IPS-15b (cell line): ENCODE results near the gene PSD2.

ENCODE experiments used
- H3K27me3 ChIP-seq: one replicate; pipeline ENCODE4 v1.6.1; 2013; ENCODE audit warnings: low read length; ENCODE audit not compliant: control insufficient read depth, insufficient read depth
- H3K36me3 ChIP-seq: one replicate; pipeline ENCODE4 v1.6.1; 2013; ENCODE audit warnings: low read length; ENCODE audit not compliant: control insufficient read depth, insufficient read depth
- H3K4me1 ChIP-seq: one replicate; pipeline ENCODE4 v1.6.1; 2013; ENCODE audit warnings: mild to moderate bottlenecking, low read length; ENCODE audit not compliant: control insufficient read depth, insufficient read depth
- H3K4me3 ChIP-seq: one replicate; pipeline ENCODE4 v1.5.1; 2013; ENCODE audit warnings: low read depth, low read length
- H3K9ac ChIP-seq: one replicate; pipeline ENCODE4 v1.6.1; 2013; ENCODE audit warnings: low read depth, mild to moderate bottlenecking, low read length
- H3K9me3 ChIP-seq: one replicate; pipeline ENCODE4 v1.6.1; 2013; ENCODE audit warnings: mild to moderate bottlenecking, low read length; ENCODE audit not compliant: control insufficient read depth, insufficient read depth

PSD2 gene

DNA sequence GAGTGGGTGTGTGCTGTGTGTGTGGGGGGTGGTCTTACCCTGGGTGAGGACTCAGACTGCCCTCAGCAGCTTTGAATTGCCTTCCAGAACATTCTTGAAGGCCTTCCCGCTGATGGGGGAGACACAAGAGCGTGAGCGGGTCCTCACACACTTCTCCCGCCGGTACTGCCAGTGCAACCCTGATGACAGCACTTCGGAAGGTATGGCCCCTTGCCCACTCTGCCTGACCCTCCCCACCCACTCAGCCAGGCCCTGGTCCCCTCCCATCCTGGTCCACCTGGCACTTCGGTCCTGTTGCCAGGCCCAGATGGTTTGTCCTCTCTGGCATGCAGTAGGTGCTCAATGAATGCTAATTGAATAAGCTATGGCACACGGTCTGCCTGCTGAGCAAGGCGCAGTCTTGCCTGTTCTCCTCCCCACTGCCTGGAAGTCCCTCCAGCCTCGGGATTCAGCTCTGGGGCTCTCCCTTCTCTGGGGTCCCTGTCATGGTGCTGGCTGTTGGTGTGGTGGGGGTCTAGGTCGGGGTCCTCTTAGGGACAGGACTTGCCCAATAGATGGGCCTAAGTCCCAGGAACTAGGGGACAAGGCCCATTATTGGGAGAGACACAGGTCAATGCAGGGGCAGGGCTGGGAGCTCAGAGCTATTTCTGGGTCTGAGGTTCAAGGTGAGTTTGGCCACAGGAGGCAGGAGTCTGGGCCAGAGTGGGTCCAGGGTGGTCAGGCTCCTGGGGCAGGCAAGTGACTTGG is 26.4 kb downstream of the PSD2 start:
- Histone ChIP-seq H3K4me3 (no peak overlapping the region), H3K36me3 (no peaks in the 10 kb centered on the region), H3K9me3 (no peaks in the 10 kb centered on the region), H3K27me3 (no peaks in the 10 kb centered on the region), H3K9ac (no peak overlapping the region), H3K4me1 (no peaks in the 10 kb centered on the region)

DNA sequence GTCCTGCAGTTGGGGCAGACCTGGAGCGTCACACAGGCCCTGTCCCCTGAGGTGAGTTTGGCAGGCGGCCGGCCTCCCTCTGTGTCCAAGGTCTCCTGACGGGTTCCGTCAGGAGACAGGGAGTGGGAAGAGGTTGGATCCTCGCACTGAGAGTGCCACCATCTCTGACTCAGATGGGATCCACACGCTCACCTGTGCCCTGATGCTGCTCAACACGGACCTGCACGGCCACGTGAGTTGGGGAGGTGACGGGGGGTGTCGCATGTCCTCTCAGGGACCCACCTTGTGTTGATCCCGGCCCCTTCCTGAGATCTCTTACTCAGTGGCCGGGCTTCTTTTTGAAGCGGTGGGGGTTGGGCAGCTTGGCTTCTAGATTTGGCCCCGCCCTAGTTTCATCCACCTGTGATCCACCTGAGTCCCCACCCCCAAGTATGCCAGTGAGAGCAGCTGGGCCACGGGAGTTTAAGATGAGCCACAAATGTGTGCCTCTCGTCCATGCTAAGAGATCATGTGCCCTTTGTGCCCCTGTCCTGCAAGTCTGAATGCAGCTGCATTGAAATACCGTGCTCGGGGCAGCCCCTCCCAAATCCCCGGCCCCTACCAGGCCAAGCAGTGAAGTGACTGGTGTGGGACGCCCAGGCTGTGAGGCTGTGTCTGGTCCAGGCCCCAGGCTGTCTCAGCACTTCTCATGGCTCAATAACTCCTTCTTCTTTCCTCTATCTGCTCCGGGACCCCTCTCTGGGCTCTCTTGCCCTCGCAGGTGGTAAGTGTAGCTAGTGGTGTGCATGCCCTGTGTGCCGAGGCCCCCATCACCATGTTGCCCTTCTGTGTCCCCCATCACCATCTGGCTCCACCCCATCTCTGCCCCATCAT is 27.2 kb downstream of the PSD2 start:
- no peaks in the 10 kb centered on the region for H3K9me3 ChIP-seq

DNA sequence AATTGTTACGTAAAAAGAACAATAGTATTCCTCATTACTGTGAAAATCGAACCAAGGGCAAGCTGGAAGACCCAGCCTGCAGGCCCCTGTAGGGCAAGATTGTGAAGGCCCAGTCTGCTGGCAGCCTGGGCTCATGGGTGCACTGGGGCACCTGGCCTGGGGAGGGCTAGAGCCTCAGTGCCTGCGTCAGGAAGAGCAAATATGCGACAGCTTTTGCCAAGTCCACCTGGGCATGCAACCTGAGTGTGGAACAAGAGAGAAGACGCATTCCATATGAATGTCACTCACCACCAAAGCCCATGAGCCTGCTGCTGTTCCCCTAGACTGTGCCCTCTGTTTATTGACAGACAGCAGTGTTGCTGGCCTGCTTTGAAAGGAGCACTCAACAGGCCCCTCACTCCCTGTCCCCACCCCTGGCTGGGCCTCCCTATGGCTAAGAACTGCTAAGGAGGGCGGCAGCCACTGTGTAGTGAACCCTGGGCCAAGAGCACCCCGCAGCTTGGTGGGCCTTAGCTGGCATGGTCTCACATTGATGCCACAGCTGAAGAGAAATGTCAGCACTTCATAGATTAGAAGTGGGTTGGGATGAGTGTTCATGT is 28.2 kb downstream of the PSD2 start:
- H3K27me3 ChIP-seq: no peaks in the 10 kb centered on the region
- H3K36me3 ChIP-seq: no peaks in the 10 kb centered on the region
- H3K4me3 ChIP-seq: no peak overlapping the region
- no peaks in the 10 kb centered on the region for H3K9me3 ChIP-seq
- no peaks in the 10 kb centered on the region for H3K4me1 ChIP-seq
- no peak overlapping the region for H3K9ac ChIP-seq

More for the DNA sequence above, 27.2 kb downstream of the PSD2 start:
- Histone ChIP-seq H3K36me3 (no peaks in the 10 kb centered on the region), H3K27me3 (no peaks in the 10 kb centered on the region), H3K4me1 (no peaks in the 10 kb centered on the region), H3K9ac (no peak overlapping the region), H3K4me3 (no peak overlapping the region)

- Histone ChIP-seq H3K36me3 (no peaks in the 10 kb centered on the region), H3K4me1 (no peaks in the 10 kb centered on the region), H3K27me3 (no peaks in the 10 kb centered on the region), H3K4me3 (no peak overlapping the region), H3K9ac (no peak overlapping the region), H3K9me3 (no peaks in the 10 kb centered on the region)
Observed at GRCh38 chr5:139825690-139826089, 30.1 kb downstream of the PSD2 start.

DNA sequence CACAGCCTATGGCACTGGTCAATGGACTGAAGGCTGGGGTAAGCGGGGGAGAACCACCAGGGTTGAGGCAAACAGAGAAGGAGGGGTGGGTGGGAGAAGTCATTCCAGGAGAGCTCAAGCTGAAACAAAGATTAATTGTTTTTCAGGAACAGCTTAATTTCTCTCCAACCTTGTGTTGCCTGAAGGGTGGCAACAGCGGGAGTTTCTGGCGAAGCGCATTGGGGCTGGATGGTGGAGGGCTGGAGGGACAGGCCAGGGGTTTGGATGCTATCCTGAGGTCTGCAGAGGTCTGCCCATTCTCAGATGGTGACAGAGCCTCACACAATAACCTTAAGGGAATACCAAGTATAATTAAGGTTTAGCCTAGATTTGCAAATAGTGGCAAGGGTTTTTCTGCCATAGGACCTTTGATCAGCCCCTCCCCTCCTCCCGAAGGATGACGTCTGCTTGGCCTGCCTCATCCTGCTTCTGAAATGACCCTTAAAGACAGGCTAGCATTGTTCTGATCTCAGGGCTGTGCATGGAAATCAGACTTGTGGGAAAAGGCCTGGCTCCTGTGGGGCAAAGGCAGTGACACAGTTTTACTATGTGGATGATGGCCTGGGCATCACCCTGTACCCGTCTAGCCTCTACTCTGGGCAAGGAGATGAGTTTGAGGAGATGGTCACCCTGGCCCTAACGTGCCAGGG is 32.7 kb downstream of the PSD2 start:
- H3K9ac ChIP-seq: no peak overlapping the region
- H3K9me3 ChIP-seq: no peaks in the 10 kb centered on the region
- no peaks in the 10 kb centered on the region for H3K4me1 ChIP-seq
- peaks cover 16% of the 10 kb centered on the region for H3K27me3 ChIP-seq
- H3K4me3 ChIP-seq: no peak overlapping the region
- no peaks in the 10 kb centered on the region for H3K36me3 ChIP-seq

- Histone ChIP-seq H3K4me3 (no peak overlapping the region), H3K9ac (no peak overlapping the region), H3K4me1 (no peaks in the 10 kb centered on the region), H3K36me3 (no peaks in the 10 kb centered on the region), H3K9me3 (no peaks in the 10 kb centered on the region), H3K27me3 (peaks cover 16% of the 10 kb centered on the region)
Observed at GRCh38 chr5:139829471-139829870, 33.9 kb downstream of the PSD2 start.

DNA sequence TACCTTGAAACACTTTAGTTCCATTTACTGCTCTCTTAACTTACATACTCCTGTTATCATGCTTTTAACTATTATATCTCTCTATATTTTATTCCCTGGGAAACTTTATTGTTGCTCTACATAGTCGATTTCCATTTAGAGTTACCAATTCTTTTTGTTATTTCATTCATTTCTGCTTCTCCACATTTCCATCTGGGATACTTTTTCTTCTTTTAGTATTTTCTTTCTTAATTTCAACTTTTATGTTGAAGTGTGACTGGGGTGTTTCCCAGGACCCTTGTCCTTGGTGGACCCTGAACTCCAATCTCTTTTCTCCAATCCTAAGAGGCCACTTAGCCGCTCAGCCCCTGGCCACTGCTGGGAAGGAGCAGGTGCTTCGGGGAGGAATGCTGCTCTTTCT is 36.0 kb downstream of the PSD2 start:
- Histone ChIP-seq H3K4me3 (no peak overlapping the region), H3K9me3 (no peaks in the 10 kb centered on the region), H3K4me1 (no peaks in the 10 kb centered on the region), H3K9ac (no peak overlapping the region), H3K27me3 (peaks cover 16% of the 10 kb centered on the region), H3K36me3 (no peaks in the 10 kb centered on the region)

GRCh38 chr5:139833525-139833924 is 37.9 kb downstream of the PSD2 start:
- H3K9ac ChIP-seq: no peak overlapping the region
- H3K36me3 ChIP-seq: no peaks in the 10 kb centered on the region
- H3K27me3 ChIP-seq: peaks cover 16% of the 10 kb centered on the region
- no peaks in the 10 kb centered on the region for H3K9me3 ChIP-seq
- H3K4me3 ChIP-seq: no peak overlapping the region
- no peaks in the 10 kb centered on the region for H3K4me1 ChIP-seq

DNA sequence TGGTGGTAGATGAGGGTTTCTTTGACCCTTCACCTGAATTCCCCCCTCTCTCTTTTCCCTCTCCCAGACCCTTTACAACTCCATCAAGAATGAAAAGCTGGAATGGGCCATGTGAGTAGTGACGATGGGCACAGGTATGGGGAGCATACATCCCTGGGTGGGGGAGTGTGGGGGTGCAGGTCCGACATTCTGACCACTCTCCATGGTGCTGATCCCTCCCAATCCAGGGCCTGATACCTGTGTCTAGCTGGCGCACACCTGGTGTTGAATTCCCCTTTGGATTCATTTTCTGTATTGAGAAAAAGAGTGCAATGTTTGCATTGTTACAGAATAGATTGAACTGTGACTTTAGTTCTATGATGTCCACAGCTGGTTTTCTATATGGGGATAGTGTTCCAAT is 40.0 kb downstream of the PSD2 start:
- Histone ChIP-seq H3K27me3 (peaks cover 16% of the 10 kb centered on the region), H3K9me3 (no peaks in the 10 kb centered on the region), H3K4me3 (no peak overlapping the region), H3K36me3 (no peaks in the 10 kb centered on the region), H3K9ac (no peak overlapping the region), H3K4me1 (no peaks in the 10 kb centered on the region)

GRCh38 chr5:139836469-139837208 is 41.0 kb downstream of the PSD2 start:
- H3K9me3 ChIP-seq: no peaks in the 10 kb centered on the region
- H3K9ac ChIP-seq: no peak overlapping the region
- H3K4me3 ChIP-seq: no peak overlapping the region
- H3K4me1 ChIP-seq: no peaks in the 10 kb centered on the region
- H3K36me3 ChIP-seq: no peaks in the 10 kb centered on the region
- H3K27me3 ChIP-seq: peaks cover 14% of the 10 kb centered on the region
